Parathyroid adenoma (tissue), 2 donors: ENCODE measurements around the gene FLT3LG.

Experiments used
- H2AFZ ChIP-seq: fragments of 300-600 bp; sonication (generic); one replicate; pipeline ENCODE4 v1.7.0; 2017; ENCODE audit warnings: antibody characterized with exemption, mild to moderate bottlenecking
- H3K27ac ChIP-seq: fragments of 300-600 bp; sonication (generic); one replicate; pipeline ENCODE4 v1.7.0; 2017
- H3K27me3 ChIP-seq: fragments of 300-600 bp; sonication (generic); one replicate; pipeline ENCODE4 v1.7.0; 2017; ENCODE audit warnings: low read length; ENCODE audit not compliant: control insufficient read depth, insufficient read depth
- H3K36me3 ChIP-seq: fragments of 300-600 bp; sonication (generic); one replicate; pipeline ENCODE4 v1.7.0; 2017; ENCODE audit warnings: low read length; ENCODE audit not compliant: control insufficient read depth, insufficient read depth
- H3K4me1 ChIP-seq: fragments of 300-600 bp; sonication (generic); one replicate; pipeline ENCODE4 v1.7.0; 2017; ENCODE audit warnings: control low read depth
- H3K4me2 ChIP-seq: fragments of 300-600 bp; sonication (generic); one replicate; pipeline ENCODE4 v1.7.0; 2017; ENCODE audit warnings: low read length
- H3K4me3 ChIP-seq: fragments of 300-600 bp; sonication (generic); one replicate; pipeline ENCODE4 v1.7.0; 2017; ENCODE audit warnings: low read depth, low read length
- H3K79me2 ChIP-seq: fragments of 300-600 bp; sonication (generic); one replicate; pipeline ENCODE4 v1.7.0; 2017; ENCODE audit warnings: control low read depth
- H3K9ac ChIP-seq: fragments of 300-600 bp; sonication (generic); one replicate; pipeline ENCODE4 v1.7.0; 2017; ENCODE audit warnings: mild to moderate bottlenecking
- H3K9me3 ChIP-seq: fragments of 300-600 bp; sonication (generic); one replicate; pipeline ENCODE4 v1.7.0; 2017; ENCODE audit warnings: low read length; ENCODE audit not compliant: control insufficient read depth
- CTCF ChIP-seq: fragments of 300-600 bp; sonication (generic); IDR thresholded peaks from one replicate; pipeline ENCODE4 v1.7.0; 2017; ENCODE audit warnings: antibody characterized with exemption, mild to moderate bottlenecking
- donor health status: primary hyperparathyroidism.

The FLT3LG gene

GRCh38 chr19:49440439-49441209 lies 33.4 kb upstream of the FLT3LG start:
- Histone ChIP-seq H3K79me2 (no peaks in the 10 kb centered on the region), H3K4me3 (no peak overlapping the region), H3K27me3 (peaks cover 4% of the 10 kb centered on the region), H3K36me3 (no peaks in the 10 kb centered on the region), H3K4me1 (no peaks in the 10 kb centered on the region), H3K9me3 (no peaks in the 10 kb centered on the region), H3K9ac (no peak overlapping the region), H3K27ac (no peak overlapping the region), H2AFZ (no peak overlapping the region), H3K4me2 (no peak overlapping the region)
- TF ChIP-seq CTCF, result no peak

DNA sequence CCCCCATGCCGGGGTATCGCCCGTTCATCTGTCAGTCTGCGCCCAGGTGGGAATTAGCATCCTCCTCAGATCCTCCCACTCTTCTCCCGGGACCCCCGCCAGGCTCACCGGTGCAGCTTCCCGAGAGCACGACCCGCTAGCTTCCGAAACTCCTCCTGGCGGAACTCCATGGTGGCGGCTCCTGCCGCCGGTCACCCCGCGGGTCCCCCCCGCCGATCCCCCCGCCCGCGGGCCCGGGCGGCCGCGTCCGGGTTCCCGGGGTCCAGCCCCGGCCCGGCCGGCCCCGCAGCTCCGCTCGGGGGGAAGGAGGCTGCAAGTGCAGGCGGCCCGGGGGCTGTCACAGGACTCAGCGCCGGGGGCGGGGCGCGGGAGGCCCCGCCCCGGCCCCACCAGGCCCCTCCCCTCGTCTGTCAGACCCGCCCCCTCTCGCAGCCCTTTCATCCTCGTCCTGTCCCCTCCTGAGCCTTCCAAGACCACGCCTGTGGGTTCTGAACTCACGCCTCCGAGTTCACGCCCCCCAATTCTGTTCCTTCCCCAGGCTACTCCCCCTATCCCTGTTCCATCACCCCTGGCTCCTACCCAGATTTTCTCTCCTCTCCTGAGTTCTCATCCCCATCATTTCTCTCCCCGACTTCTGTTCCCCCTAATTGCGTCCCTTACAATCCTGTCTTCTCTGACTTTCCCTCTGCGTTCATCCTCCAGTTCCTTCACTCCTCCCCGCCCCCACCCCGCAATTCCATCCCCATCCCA lies 32.6 kb upstream of the FLT3LG start, which contains the start of gene SLC17A7:
SLC17A7 (minus strand) TSS at position 318 of the 750 bp plus-strand sequence; CDS start at position 170, 148 bp downstream.
- Histone ChIP-seq H3K27me3 (peaks cover 4% of the 10 kb centered on the region), H3K9ac (no peak within 1 kb of the TSS), H3K27ac (no peak within 1 kb of the TSS), H3K79me2 (no peaks in the 10 kb centered on the region), H3K9me3 (no peaks in the 10 kb centered on the region), H2AFZ (no peak within 1 kb of the TSS), H3K4me1 (no peaks in the 10 kb centered on the region), H3K4me3 (peak within 1 kb of the TSS; percentile 9), H3K4me2 (peak within 1 kb of the TSS; percentile 97), H3K36me3 (no peaks in the 10 kb centered on the region)
- no peak for TF ChIP-seq CTCF

- Histone ChIP-seq H3K4me3 (peak overlapping the region; percentile 9), H3K27me3 (peaks cover 4% of the 10 kb centered on the region), H3K27ac (no peak overlapping the region), H3K4me1 (no peaks in the 10 kb centered on the region), H3K4me2 (peak overlapping the region; percentile 97), H3K9me3 (no peaks in the 10 kb centered on the region), H3K36me3 (no peaks in the 10 kb centered on the region), H2AFZ (no peak overlapping the region), H3K79me2 (no peaks in the 10 kb centered on the region), H3K9ac (no peak overlapping the region)
- no peak for TF ChIP-seq CTCF
These were observed 32.1 kb upstream of the FLT3LG start for GRCh38 chr19:49441960-49442350.

GRCh38 chr19:49442354-49442753 lies 31.7 kb upstream of the FLT3LG start:
- Histone ChIP-seq H3K27me3 (peaks cover 4% of the 10 kb centered on the region), H3K36me3 (no peaks in the 10 kb centered on the region)

More at GRCh38 chr19:49442354-49442753, 31.7 kb upstream of the FLT3LG start:
- H3K27ac ChIP-seq, result no peak overlapping the region
- TF ChIP-seq CTCF, result no peak
- H2AFZ ChIP-seq, result no peak overlapping the region
- H3K4me2 ChIP-seq, result peak overlapping the region; percentile 97
- no peaks in the 10 kb centered on the region for H3K9me3 ChIP-seq
- no peaks in the 10 kb centered on the region for H3K79me2 ChIP-seq
- H3K4me1 ChIP-seq, result no peaks in the 10 kb centered on the region
- H3K4me3 ChIP-seq, result peak overlapping the region; percentile 9
- no peak overlapping the region for H3K9ac ChIP-seq
